Daoy (cell line): ENCODE measurements around the gene FBXO10. TPM values are rescaled to one million over a fixed set of nuclear protein-coding genes. Genes with fewer than 3 reads are reported as not detected.
A peak's percentile ranks its signal among the peaks of the same experiment; 100 is the strongest.
"Not testable (repeated sequence)": the region's sequence is repeated elsewhere in the genome, so short reads cannot be mapped to it uniquely, and the experiment has no call there.

ENCODE experiments used
- DNase-seq: peaks from one replicate; pipeline ENCODE4 v3.0.0-alpha.2; 2015; ENCODE audit warnings: low read depth
- total RNA-seq: library from RNA; depleted of rRNA; stranded (reverse); fragments of >200 nt; shearing (Covaris generic); gene quantifications from 2 replicates; pipeline ENCODE4 v1.2.3, GENCODE V29; 2014; rRNA removed

The FBXO10 gene
- 4.9 and 7.0 TPM in 2 replicates for total RNA-seq

- DNase-seq: peak; percentile 75
These were observed at the start of gene FBXO10 for GRCh38 chr9:37575921-37576721. TSS of gene FBXO10 (minus strand) at chr9:37576380. CDS start at chr9:37541768, 34,612 bp downstream.

- DNase-seq: no peak
These were observed 49.6 kb upstream of the FBXO10 start for GRCh38 chr9:37625758-37626147.

- no peak for DNase-seq
These were observed 49.0 kb upstream of the FBXO10 start for GRCh38 chr9:37625036-37625757.

- DNase-seq: no peak
These were observed 47.9 kb upstream of the FBXO10 start for GRCh38 chr9:37624073-37624472.

- DNase-seq: no peak
These were observed 47.1 kb upstream of the FBXO10 start for GRCh38 chr9:37623267-37623666.

- no peak for DNase-seq
These were observed 46.3 kb upstream of the FBXO10 start for GRCh38 chr9:37622462-37622861.

- DNase-seq: no peak
These were observed 45.3 kb upstream of the FBXO10 start for GRCh38 chr9:37621273-37622121.

GRCh38 chr9:37620396-37620795, 44.2 kb upstream of the FBXO10 start:
- no peak for DNase-seq

GRCh38 chr9:37619806-37620205, 43.6 kb upstream of the FBXO10 start:
- DNase-seq: no peak

GRCh38 chr9:37618817-37619216, 42.6 kb upstream of the FBXO10 start:
- DNase-seq: peak; percentile 71

- peak; percentile 69 for DNase-seq
These were observed 41.7 kb upstream of the FBXO10 start for GRCh38 chr9:37617832-37618231.

- DNase-seq: no peak
These were observed 41.0 kb upstream of the FBXO10 start for GRCh38 chr9:37617161-37617560.

- DNase-seq: no peak
These were observed 35.8 kb upstream of the FBXO10 start for GRCh38 chr9:37611961-37612360.

GRCh38 chr9:37611014-37611413, 34.8 kb upstream of the FBXO10 start:
- DNase-seq: no peak

- no peak for DNase-seq
These were observed 33.7 kb upstream of the FBXO10 start for GRCh38 chr9:37609735-37610397.

- DNase-seq: no peak
These were observed 32.1 kb upstream of the FBXO10 start for GRCh38 chr9:37608250-37608649.

- DNase-seq: no peak
These were observed 28.1 kb upstream of the FBXO10 start for GRCh38 chr9:37604296-37604695.

GRCh38 chr9:37602817-37603216, 26.6 kb upstream of the FBXO10 start:
- DNase-seq: peak; percentile 17

GRCh38 chr9:37602061-37602460, 25.9 kb upstream of the FBXO10 start:
- DNase-seq: not testable (repeated sequence)

- no peak for DNase-seq
These were observed 20.3 kb upstream of the FBXO10 start for GRCh38 chr9:37596504-37596903.

- DNase-seq: no peak
These were observed 17.8 kb upstream of the FBXO10 start for GRCh38 chr9:37593883-37594448.
